IMR-90 (cell line): ENCODE results near the gene ZFP36L1.

ENCODE experiments used
- CEBPB ChIP-seq: IDR thresholded peaks from 2 replicates; pipeline ENCODE4 v1.6.1; 2012; ENCODE audit warnings: low read depth, low read length, improper control_type of control experiment
- MXI1 ChIP-seq: IDR thresholded peaks from 2 replicates; pipeline ENCODE4 v1.6.1; 2012; ENCODE audit warnings: low read depth, mild to moderate bottlenecking, low read length, moderate library complexity, borderline replicate concordance
- POLR2A ChIP-seq: IDR thresholded peaks from 2 replicates; pipeline ENCODE4 v1.6.1; 2012; ENCODE audit warnings: mild to moderate bottlenecking, low read depth, low read length
- RAD21 ChIP-seq: IDR thresholded peaks from 2 replicates; pipeline ENCODE4 v1.6.1; 2012; ENCODE audit warnings: low read length, improper control_type of control experiment
- RFX5 ChIP-seq: IDR thresholded peaks from 2 replicates; pipeline ENCODE4 v1.8.0; 2012; ENCODE audit warnings: low read depth, mild to moderate bottlenecking, low read length, moderate library complexity
- SMC3 ChIP-seq: fragments of 150-350 bp; IDR thresholded peaks from 2 replicates; pipeline ENCODE4 v1.6.1; 2016; ENCODE audit warnings: low read depth, mild to moderate bottlenecking, antibody characterized with exemption, low read length, moderate library complexity
- TF ChIP-seq, protein P1 (sequence below): conservative IDR thresholded peaks from 2 replicates; pipeline ENCODE4 v1.5.1; 2012; ENCODE audit warnings: mild to moderate bottlenecking, low read depth, low read length, improper control_type of control experiment
- TF ChIP-seq, protein P2 (sequence below): fragments of 150-350 bp; IDR thresholded peaks from 2 replicates; pipeline ENCODE4 v1.6.1; 2017; ENCODE audit warnings: mild to moderate bottlenecking, antibody characterized with exemption, low read length, low read depth

DNA sequence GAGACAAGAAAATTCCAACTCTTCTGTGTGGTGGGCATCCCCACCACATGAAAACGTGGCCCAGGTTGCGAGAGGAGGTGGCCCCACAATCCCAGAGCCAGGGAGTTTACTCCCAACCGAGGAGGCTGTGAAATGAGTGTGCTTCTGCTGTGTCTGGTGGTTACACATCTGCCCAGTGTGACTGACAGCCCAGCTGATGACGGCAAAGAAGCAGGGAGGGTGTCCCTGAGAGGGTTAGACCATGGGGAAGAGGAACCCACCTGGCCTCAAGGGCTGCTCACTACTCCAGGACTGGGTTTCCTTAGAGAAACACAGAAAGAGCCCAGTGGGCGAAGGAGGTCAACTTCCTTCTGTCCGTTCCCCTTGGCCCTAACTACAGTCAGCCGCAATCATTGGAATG is 24.6 kb downstream of the ZFP36L1 start:
- TF ChIP-seq POLR2A (no peak), CEBPB (no peak), MXI1 (no peak), SMC3 (no peak), RAD21 (no peak), RFX5 (no peak)
- TF ChIP-seq, protein P1, sequence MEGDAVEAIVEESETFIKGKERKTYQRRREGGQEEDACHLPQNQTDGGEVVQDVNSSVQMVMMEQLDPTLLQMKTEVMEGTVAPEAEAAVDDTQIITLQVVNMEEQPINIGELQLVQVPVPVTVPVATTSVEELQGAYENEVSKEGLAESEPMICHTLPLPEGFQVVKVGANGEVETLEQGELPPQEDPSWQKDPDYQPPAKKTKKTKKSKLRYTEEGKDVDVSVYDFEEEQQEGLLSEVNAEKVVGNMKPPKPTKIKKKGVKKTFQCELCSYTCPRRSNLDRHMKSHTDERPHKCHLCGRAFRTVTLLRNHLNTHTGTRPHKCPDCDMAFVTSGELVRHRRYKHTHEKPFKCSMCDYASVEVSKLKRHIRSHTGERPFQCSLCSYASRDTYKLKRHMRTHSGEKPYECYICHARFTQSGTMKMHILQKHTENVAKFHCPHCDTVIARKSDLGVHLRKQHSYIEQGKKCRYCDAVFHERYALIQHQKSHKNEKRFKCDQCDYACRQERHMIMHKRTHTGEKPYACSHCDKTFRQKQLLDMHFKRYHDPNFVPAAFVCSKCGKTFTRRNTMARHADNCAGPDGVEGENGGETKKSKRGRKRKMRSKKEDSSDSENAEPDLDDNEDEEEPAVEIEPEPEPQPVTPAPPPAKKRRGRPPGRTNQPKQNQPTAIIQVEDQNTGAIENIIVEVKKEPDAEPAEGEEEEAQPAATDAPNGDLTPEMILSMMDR: no peak
- TF ChIP-seq, protein P2, sequence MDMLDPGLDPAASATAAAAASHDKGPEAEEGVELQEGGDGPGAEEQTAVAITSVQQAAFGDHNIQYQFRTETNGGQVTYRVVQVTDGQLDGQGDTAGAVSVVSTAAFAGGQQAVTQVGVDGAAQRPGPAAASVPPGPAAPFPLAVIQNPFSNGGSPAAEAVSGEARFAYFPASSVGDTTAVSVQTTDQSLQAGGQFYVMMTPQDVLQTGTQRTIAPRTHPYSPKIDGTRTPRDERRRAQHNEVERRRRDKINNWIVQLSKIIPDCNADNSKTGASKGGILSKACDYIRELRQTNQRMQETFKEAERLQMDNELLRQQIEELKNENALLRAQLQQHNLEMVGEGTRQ: no peak
